GM12891 (cell line): Measurements from ENCODE around the gene IL22.

Source experiments
- POLR2A ChIP-seq: IDR thresholded peaks from 2 replicates; pipeline ENCODE4 v1.6.1; 2011; ENCODE audit warnings: low read depth, low read length, control low read depth
- POLR2AphosphoS5 ChIP-seq: IDR thresholded peaks from 2 replicates; pipeline ENCODE4 v1.6.1; 2011; ENCODE audit warnings: low read depth, low read length, control low read depth
- POU2F2 ChIP-seq: IDR thresholded peaks from 2 replicates; pipeline ENCODE4 v1.6.1; 2011; ENCODE audit warnings: low read depth, mild to moderate bottlenecking, control low read depth, low read length, moderate library complexity
- SPI1 ChIP-seq: IDR thresholded peaks from 2 replicates; pipeline ENCODE4 v1.6.1; 2011; ENCODE audit warnings: low read depth, low read length, control low read depth
- TAF1 ChIP-seq: IDR thresholded peaks from 2 replicates; pipeline ENCODE4 v1.6.1; 2011; ENCODE audit warnings: low read depth, low read length, control low read depth

DNA sequence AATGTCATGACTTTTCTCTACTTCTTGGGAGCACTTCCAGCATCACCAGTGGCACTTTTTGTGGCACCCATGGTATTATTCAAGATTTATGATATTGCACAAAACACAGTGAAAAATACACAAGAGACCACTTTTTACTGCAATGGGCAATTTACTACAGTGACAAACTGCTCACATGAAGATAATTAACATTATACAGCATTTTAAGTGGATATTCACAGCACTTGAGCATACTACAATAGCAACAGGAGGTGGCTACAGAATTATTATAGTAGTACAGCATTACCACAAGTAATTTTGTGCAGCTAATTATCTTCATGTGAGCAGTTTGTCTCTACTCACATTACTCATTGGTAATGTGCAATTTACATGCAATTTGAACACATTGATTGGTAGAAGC, 46.1 kb downstream of the IL22 start:
- no peak for TF ChIP-seq POLR2A
- TF ChIP-seq POU2F2, result no peak
- no peak for TF ChIP-seq POLR2AphosphoS5
- no peak for TF ChIP-seq SPI1
- TF ChIP-seq TAF1, result no peak
